ENCODE data around the gene AFMID.

DNA sequence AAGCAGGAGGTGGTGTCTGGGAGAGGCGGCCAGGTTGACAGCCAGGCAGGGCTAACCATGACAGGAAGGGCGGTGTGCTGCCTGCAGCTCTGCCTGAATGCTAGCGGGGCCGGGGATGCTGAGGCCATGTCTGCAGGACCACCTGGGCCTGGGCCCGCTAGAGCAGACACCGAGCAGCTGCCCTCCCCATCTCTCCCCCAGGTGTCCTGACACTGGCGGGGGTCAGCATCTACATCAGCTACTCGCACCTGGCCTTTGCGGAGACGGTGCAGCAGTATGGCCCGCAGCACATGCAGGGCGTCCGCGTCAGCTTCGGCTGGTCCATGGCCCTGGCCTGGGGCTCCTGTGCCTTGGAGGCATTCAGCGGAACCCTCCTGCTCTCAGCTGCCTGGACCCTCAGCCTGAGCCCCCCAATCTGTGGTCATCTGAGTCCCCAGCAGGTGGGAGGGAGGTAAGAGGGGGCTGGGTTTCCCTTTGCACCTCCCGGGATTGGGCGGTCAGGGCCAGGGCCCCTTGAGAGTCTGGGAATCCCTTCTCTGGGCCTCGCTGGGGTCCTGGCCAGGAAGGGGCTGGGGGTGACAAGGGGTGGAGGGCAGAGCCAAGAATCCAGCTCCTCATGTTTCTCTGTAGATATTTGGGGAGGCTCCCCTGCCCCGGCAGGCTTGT is 51.8 kb downstream of the AFMID start:
- no peak for TF ChIP-seq CTCF (IDR thresholded peaks at IDR 0.05; ENCODE audit: insufficient read depth, low read length, poor library complexity, severe bottlenecking)
- TF ChIP-seq EZH2phosphoT487 (conservative IDR thresholded peaks at IDR 0.05; ENCODE audit: low read length), result no peak
